Small intestine (tissue), 7 donors: ENCODE data around the gene HBA1. TPM values are rescaled to one million over a fixed set of nuclear protein-coding genes. Genes with fewer than 3 reads are reported as not detected.

Source experiments
- DNase-seq, 2 donors: peaks; one replicate each; pipeline versions ENCODE4 v3.0.0 to v3.0.0-alpha.2; 2013
- FAIRE-seq: peaks from 2 replicates; lab custom pipeline; 2012; peaks lifted over from hg19 to GRCh38; lab: Jason Lieb, UNC
- H3K27ac ChIP-seq, 3 donors: one replicate each; pipeline ENCODE4 v1.5.1; 2013; ENCODE audit warnings: low read length in 2 of 3, mild to moderate bottlenecking in 2 of 3, control low read depth in 1 of 3, inconsistent platforms in 1 of 3, low read depth in 1 of 3, moderate library complexity in 1 of 3
- H3K27me3 ChIP-seq, 3 donors: one replicate each; pipeline ENCODE4 v1.6.1; 2013; ENCODE audit warnings: low read length in 3 of 3, inconsistent platforms in 1 of 3; ENCODE audit not compliant: control insufficient read depth in 3 of 3, insufficient read depth in 3 of 3
- H3K36me3 ChIP-seq, 3 donors: one replicate each; pipeline ENCODE4 v1.6.1; 2013; ENCODE audit warnings: low read length in 3 of 3, inconsistent platforms in 1 of 3, low read depth in 1 of 3, mild to moderate bottlenecking in 1 of 3, moderate library complexity in 1 of 3; ENCODE audit not compliant: control insufficient read depth in 3 of 3, insufficient read depth in 2 of 3
- H3K4me1 ChIP-seq, 3 donors: one replicate each; pipeline ENCODE4 v1.6.1; 2013; ENCODE audit warnings: low read length in 2 of 3, inconsistent platforms in 1 of 3, low read depth in 1 of 3, mild to moderate bottlenecking in 1 of 3, moderate library complexity in 1 of 3; ENCODE audit not compliant: control insufficient read depth in 3 of 3, insufficient read depth in 2 of 3
- H3K4me3 ChIP-seq, 3 donors: one replicate each; pipeline ENCODE4 v1.5.1; 2013; ENCODE audit warnings: low read length in 3 of 3, control low read depth in 1 of 3, inconsistent platforms in 1 of 3, low read depth in 1 of 3, mild to moderate bottlenecking in 1 of 3, moderate library complexity in 1 of 3
- H3K9me3 ChIP-seq, 2 donors: one replicate each; pipeline ENCODE4 v1.6.1; 2013; ENCODE audit warnings: low read depth in 1 of 2, low read length in 1 of 2; ENCODE audit not compliant: control insufficient read depth in 2 of 2, insufficient read depth in 1 of 2
- WGBS, 3 donors: extraction: QIAGEN DNeasy Blood & Tissue Kit; methylation state at CpG; one replicate each; pipeline ENCODE4 v1.1.7; 2013; 5-methylcytosine and 5-hydroxymethylcytosine counted together
- polyA plus RNA-seq, 4 donors: library from polyadenylated mRNA; stranded (reverse) in 3 of 4; unstranded in 1 of 4; fragments of 200-250 nt in 3 of 4; fragments of 120-200 nt in 1 of 4; gene quantifications; one replicate each; pipeline versions ENCODE4 v1.2.1 to v1.2.3, GENCODE V29; 2013
- donor health status: healthy with polysubstance abuse.
- donor health status: control.
- donor health status: control.
- donor health status: Bipolar disorder and iron deficiency.
- donor health status: healthy.

The HBA1 gene
- polyA plus RNA-seq, 4 donors = 4.2 to 305 (median 4.3) TPM; not detected in 1

DNA sequence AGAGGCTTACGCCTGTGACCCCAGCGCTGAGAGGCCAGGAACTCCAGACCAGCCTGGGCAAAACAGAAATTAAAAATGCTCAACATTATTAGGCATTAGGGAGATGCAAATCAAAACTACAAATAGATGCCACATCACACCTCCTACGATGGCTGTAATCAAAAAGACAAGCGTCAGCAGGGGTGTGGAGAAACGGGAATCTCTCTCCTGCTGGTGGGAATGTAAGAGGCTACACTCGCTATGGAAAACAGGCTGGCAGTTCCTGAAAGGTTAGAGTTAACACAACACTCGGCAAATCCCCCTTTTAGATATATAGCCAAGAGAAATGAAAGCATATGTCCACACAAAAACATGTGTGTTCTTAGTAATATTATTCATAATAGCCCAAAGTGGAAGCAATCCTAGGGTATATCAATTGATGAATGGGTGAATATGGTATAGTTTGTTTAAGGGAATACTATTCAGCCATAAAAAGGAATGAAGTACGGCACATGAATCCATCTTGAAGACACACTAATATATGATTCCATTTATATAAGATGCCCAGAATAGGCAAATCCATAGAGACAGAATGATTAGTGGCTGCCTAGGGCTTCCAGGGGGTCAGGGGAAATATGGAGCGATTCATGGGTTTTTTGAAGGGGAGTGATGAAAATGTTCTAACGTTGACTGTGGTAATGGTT is 36.2 kb upstream of the HBA1 start:
- Histone ChIP-seq H3K27ac (no peak overlapping the region), H3K27me3 (peaks cover 0 to 3% (median 0%) of the 10 kb centered on the region in 3 donors), H3K4me1 (peaks cover 0 to 6% (median 0%) of the 10 kb centered on the region in 3 donors), H3K9me3 (no peaks in the 10 kb centered on the region), H3K36me3 (peaks cover 0 to 2% (median 0%) of the 10 kb centered on the region in 3 donors), H3K4me3 (no peak overlapping the region)
- no peak for FAIRE-seq
- no peak for DNase-seq
- 58 to 68% (median 66%) methylated on average over 10 of the region's 10 CpGs for WGBS, 3 donors

DNA sequence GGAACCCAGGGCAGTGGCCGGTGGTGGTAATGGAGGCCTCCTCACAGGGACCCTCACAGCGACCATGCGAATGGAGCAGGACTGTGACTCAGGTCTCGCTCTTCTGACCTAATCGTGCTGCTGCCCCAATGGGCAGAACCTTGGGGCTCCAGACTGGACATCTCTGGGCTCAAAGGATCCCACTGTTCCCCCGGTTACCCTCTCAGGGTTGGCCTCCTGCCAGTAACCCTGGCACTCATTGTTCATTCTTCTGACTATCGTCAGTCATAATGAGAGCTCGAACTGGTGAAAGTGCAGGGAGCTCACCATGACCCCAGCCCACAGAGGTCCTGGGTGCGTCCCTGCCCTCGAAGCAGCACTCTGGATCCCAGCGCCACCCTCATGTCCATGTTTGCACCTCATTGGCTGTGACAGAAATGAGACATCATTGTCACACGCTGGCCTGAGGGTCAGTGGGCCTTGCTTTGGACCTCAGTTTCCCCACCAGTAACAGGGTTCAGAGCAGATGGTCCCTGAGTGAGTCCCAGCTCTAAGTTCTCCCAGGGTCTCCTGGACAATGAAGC is 34.0 kb upstream of the HBA1 start:
- Histone ChIP-seq H3K36me3 (peaks cover 0 to 2% (median 0%) of the 10 kb centered on the region in 3 donors), H3K4me3 (no peak overlapping the region), H3K27me3 (peaks cover 0 to 3% (median 0%) of the 10 kb centered on the region in 3 donors), H3K27ac (no peak overlapping the region), H3K9me3 (no peaks in the 10 kb centered on the region), H3K4me1 (peaks cover 0 to 2% (median 0%) of the 10 kb centered on the region in 3 donors)
- FAIRE-seq (no peak), DNase-seq (no peak)
- 66 to 76% (median 73%) methylated on average over 12 of the region's 12 CpGs for WGBS, 3 donors

DNA sequence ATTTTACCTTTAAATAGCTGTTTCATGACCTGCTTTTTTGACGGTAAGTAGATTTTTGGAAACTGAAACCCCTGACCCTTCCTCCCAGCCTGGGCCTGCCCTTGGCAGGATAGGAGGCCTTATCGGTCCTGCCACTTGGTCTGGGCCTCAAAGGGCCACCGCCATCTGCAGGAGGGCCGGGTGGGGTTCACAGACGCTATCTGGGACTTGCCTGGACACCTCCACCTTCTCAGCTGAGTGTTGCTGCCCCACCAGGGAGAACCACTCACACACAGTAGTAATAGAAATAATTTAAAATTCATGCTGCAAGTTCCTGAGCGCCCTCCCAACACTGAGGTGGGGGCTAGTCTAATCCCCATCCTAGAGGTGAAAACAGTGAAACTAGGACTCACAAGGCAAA is 33.4 kb upstream of the HBA1 start:
- Histone ChIP-seq H3K9me3 (no peaks in the 10 kb centered on the region), H3K27ac (no peak overlapping the region), H3K27me3 (peaks cover 0 to 3% (median 0%) of the 10 kb centered on the region in 3 donors), H3K4me1 (no peaks in the 10 kb centered on the region), H3K36me3 (peaks cover 0 to under 1% (median 0%) of the 10 kb centered on the region in 3 donors), H3K4me3 (no peak overlapping the region)
- WGBS, 3 donors = 71 to 83% (median 77%) methylated on average over 6 of the region's 6 CpGs
- DNase-seq = no peak
- FAIRE-seq = no peak

DNA sequence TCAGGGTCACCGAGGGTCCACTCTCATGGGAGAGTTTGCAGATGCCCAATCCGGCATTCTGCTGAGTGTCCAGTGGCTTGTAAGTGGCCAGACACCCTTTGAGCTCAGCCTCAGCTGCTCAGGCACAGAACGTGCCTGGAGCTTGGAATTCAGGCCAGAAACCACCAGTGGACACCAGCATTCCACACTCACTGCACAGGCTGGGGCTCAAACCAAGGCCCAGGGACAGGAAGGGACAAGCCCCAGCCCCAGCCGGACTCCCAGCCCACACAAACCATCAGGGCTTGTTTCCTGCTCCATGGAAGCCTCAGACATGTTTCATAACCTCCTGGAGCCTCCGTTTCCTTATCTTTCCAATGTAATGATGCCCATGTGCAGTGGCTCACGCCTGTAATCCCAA is 33.0 kb upstream of the HBA1 start:
- 47 to 65% (median 57%) methylated on average over 6 of the region's 6 CpGs for WGBS, 3 donors
- H3K9me3 ChIP-seq = no peaks in the 10 kb centered on the region
- no peaks in the 10 kb centered on the region for H3K36me3 ChIP-seq
- DNase-seq (no peak), FAIRE-seq (no peak)
- H3K4me1 ChIP-seq = no peaks in the 10 kb centered on the region
- H3K27me3 ChIP-seq = peaks cover 0 to 4% (median 0%) of the 10 kb centered on the region in 3 donors
- H3K4me3 ChIP-seq = no peak overlapping the region
- H3K27ac ChIP-seq = no peak overlapping the region

DNA sequence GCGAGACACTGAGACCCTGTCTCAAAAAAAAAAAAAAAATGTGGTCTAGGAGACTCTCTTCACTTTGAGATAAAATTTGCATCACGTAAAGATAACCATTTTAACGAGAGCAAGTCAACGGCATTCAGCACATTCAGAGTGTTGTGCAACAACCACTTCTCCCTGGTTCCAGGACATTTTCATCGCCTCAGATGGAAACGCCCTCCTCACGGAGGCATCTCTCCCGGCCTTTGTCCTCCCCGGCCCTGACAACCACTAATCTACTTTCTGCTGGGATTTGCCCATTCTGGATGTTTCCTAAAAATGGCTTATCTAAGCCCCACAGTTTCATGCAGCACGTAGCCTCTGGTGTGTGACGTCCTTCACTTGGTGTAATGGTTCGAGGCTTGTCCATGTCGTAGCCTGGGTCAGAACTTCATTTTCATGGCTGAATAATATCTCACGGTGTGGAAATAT is 31.7 kb upstream of the HBA1 start:
- no peak for FAIRE-seq
- no peaks in the 10 kb centered on the region for H3K9me3 ChIP-seq
- WGBS, 3 donors = 74 to 82% (median 75%) methylated on average over 14 of the region's 14 CpGs
- no peak overlapping the region for H3K4me3 ChIP-seq
- H3K4me1 ChIP-seq = no peaks in the 10 kb centered on the region
- H3K27me3 ChIP-seq = peaks cover 0 to 12% (median 0%) of the 10 kb centered on the region in 3 donors
- H3K27ac ChIP-seq = no peak overlapping the region
- no peak for DNase-seq
- no peaks in the 10 kb centered on the region for H3K36me3 ChIP-seq

DNA sequence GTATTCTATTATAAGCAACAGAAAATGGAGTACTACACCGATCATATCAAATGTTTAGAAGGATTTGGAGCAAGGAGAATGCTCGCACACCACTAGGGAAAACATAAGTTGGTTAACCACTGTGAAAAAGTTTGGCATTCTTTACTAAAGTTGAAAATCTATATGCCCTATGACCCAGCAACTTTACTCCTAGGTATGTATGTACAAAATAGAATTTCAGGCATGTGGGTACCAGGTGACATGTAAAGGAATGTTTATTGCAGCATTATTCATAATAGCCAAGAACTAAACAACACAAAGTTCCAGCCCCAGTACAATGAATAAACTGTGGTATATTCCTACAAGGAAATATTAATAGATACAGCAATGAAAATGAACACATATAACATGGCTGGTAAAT is 29.8 kb upstream of the HBA1 start:
- 86 to 90% (median 88%) methylated on average over 2 of the region's 2 CpGs for WGBS, 3 donors
- no peak for DNase-seq

DNA sequence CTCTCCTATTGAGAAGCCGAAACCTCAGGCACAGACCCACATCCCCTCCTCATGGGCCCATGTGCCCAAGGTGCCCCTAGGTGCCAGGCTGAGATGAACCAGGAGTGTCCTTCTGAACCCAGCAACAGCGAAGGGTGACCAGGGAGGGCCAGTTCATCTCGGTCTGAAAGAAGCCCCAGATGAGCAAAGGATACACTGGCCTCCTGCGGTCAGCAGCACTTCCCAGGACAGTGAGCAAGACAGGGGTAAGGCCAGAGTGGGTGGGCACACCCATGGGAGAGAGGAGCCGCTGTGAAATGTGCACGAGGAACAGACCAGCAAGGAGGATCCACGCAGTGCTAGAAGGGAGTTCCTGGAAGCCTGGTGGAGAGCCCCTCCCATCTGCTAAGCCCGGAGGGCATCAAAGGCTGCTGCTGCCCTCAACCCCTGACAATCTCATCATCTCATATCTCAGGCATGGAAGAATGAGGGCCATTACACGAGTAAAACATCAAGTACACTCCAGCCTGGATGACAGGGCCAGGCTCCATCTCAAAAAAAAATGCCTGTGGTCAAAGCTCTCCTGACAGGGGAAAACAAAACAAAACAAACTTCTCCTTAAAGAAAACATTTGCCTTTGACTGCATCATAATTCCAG is 27.3 kb upstream of the HBA1 start:
- Histone ChIP-seq H3K27ac (no peak overlapping the region), H3K4me1 (no peaks in the 10 kb centered on the region), H3K9me3 (no peaks in the 10 kb centered on the region), H3K4me3 (no peak overlapping the region), H3K27me3 (peaks cover 0 to 14% (median 0%) of the 10 kb centered on the region in 3 donors), H3K36me3 (no peaks in the 10 kb centered on the region)
- 38 to 47% (median 45%) methylated on average over 9 of the region's 9 CpGs for WGBS, 3 donors
- FAIRE-seq (no peak), DNase-seq (no peak)

More for the DNA sequence above, 29.8 kb upstream of the HBA1 start:
- Histone ChIP-seq H3K4me1 (no peaks in the 10 kb centered on the region), H3K36me3 (no peaks in the 10 kb centered on the region), H3K27me3 (peaks cover 0 to 12% (median 0%) of the 10 kb centered on the region in 3 donors), H3K4me3 (no peak overlapping the region), H3K9me3 (no peaks in the 10 kb centered on the region), H3K27ac (no peak overlapping the region)
- no peak for FAIRE-seq
